CD4-positive, alpha-beta T cell treated with Interleukin-10 for 1 hour (primary cell): ENCODE data around the gene ASPSCR1.
"Not testable (repeated sequence)": the region's sequence is repeated elsewhere in the genome, so short reads cannot be mapped to it uniquely, and the experiment has no call there.

Experiments used
- DNase-seq: peaks from one replicate; pipeline ENCODE4 v3.0.0-alpha.2; 2020

The ASPSCR1 gene

GRCh38 chr17:82029990-82030469, 52.6 kb downstream of the ASPSCR1 start:
- no peak for DNase-seq

- peak; percentile 86 for DNase-seq
Observed at GRCh38 chr17:82030470-82031302, 53.3 kb downstream of the ASPSCR1 start.

- DNase-seq: no peak
Observed at GRCh38 chr17:82031303-82031884, 54.0 kb downstream of the ASPSCR1 start, which contains the start of gene RAC3. Gene RAC3 (plus strand): TSS chr17:82031678. CDS start chr17:82031762, 84 bp downstream.

GRCh38 chr17:82031885-82032627, 54.6 kb downstream of the ASPSCR1 start:
- DNase-seq: peak; percentile 48

- DNase-seq: no peak
Observed at GRCh38 chr17:82033359-82034085, 56.1 kb downstream of the ASPSCR1 start.

- DNase-seq: no peak
Observed at GRCh38 chr17:82034371-82035011, 57.1 kb downstream of the ASPSCR1 start.

- no peak for DNase-seq
Observed at GRCh38 chr17:82035488-82035887, 58.1 kb downstream of the ASPSCR1 start.

- DNase-seq: no peak
Observed at GRCh38 chr17:82035956-82036633, 58.7 kb downstream of the ASPSCR1 start.

GRCh38 chr17:82036634-82037091, 59.2 kb downstream of the ASPSCR1 start:
- no peak for DNase-seq

GRCh38 chr17:82037092-82037888, 59.9 kb downstream of the ASPSCR1 start, which contains the start of gene DCXR:
Gene DCXR (minus strand): TSS chr17:82037697. CDS start chr17:82037682, 15 bp downstream.
- peak; percentile 96 for DNase-seq

GRCh38 chr17:82037889-82038195, 60.4 kb downstream of the ASPSCR1 start:
- no peak for DNase-seq

GRCh38 chr17:82038796-82039409, 61.5 kb downstream of the ASPSCR1 start:
- not testable (repeated sequence) for DNase-seq

- DNase-seq: no peak
Observed at GRCh38 chr17:82039695-82040299, 62.4 kb downstream of the ASPSCR1 start.

- DNase-seq: no peak
Observed at GRCh38 chr17:82041144-82041814, 63.9 kb downstream of the ASPSCR1 start.

GRCh38 chr17:82042649-82043048, 65.2 kb downstream of the ASPSCR1 start:
- no peak for DNase-seq

- no peak for DNase-seq
Observed at GRCh38 chr17:82043507-82043906, 66.1 kb downstream of the ASPSCR1 start.

GRCh38 chr17:82045936-82046484, 68.6 kb downstream of the ASPSCR1 start:
- no peak for DNase-seq

GRCh38 chr17:82046903-82047302, 69.5 kb downstream of the ASPSCR1 start:
- no peak for DNase-seq

GRCh38 chr17:82047379-82047778, 70.0 kb downstream of the ASPSCR1 start:
- DNase-seq: no peak
